Measurements from ENCODE around the gene INPP5B.
"Not testable (repeated sequence)": the region's sequence is repeated elsewhere in the genome, so short reads cannot be mapped to it uniquely, and the experiment has no call there.

The INPP5B gene

DNA sequence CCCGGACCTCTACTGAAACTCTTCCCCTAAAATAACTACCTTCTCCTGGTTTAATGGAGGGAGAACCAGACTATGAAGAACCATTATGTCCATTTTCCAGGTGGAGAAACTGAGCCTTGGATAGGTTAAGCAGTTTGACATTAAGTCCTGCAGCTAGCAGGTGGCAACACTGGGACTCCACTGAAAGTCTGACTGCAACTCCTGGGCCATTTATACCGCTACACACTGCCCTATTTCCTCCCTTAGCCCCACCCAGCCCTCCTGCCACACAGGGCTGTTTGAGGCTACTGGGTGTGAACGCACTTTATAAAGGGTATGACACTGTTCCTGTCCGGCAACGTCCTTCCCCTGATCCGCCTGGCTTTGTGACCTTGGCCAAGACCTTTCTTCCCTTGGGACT, 511 bp upstream of the INPP5B start:
- DNase-seq (ENCODE audit: low read depth), result no peak

- peak; percentile 95 for DNase-seq (ENCODE audit: low read depth)
Observed at GRCh38 chr1:37945743-37946702, 830 bp downstream of the INPP5B start.

DNA sequence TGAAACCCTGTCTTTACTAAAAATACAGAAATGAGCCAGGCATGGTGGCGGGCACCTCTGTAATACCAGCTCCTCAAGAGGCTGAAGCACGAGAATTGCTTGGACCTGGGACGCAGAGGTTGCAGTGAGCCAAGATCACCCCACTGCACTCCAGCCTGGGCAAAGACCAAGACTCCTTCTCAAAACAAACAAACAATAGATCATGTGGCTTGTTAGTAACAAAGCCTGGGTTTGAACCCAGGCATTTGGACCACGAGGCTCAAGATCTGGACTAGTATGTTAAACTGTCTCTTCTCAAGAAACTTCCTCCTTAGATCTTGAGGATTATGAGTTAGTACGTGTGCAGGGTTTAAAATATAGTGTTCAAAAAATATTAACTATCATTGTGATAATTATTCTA, 1.6 kb downstream of the INPP5B start:
- no peak for DNase-seq (ENCODE audit: low read depth)

GRCh38 chr1:37944816-37945215, 2.0 kb downstream of the INPP5B start:
- DNase-seq (ENCODE audit: low read depth), result no peak

DNA sequence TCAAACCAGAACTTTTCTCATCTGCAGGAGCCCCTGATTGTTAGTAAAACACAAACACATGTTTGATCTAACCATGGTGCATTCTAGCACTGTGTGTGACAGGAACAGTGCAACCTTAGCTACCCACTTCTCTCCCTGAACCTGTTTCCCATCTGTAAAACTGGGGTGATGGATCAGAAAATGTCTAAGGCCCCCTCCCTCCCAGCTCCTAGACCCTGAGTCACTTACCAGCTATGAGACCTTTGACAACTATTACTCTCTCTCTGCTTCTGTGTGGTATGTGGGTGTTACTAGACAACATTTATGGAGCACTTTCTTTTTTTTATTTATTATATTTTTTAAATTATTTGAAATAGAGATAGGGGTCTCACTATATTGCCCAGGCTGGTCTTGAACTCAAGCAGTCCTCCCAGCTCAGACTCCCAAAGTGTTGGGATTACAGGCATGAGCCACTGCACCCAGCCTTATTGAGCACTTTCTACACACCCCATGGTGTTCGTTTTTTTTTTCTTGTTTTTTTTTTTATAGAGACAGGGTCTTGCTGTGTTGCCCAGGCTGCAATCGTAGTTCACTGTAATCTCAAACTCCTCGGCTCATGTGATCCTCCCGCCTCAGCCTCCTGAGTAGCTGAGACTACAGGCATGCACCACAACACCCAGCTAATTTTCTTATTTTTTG, 2.6 kb downstream of the INPP5B start:
- no peak for DNase-seq (ENCODE audit: low read depth)

GRCh38 chr1:37940299-37940947, 6.4 kb downstream of the INPP5B start:
- DNase-seq (ENCODE audit: low read depth), result no peak

DNA sequence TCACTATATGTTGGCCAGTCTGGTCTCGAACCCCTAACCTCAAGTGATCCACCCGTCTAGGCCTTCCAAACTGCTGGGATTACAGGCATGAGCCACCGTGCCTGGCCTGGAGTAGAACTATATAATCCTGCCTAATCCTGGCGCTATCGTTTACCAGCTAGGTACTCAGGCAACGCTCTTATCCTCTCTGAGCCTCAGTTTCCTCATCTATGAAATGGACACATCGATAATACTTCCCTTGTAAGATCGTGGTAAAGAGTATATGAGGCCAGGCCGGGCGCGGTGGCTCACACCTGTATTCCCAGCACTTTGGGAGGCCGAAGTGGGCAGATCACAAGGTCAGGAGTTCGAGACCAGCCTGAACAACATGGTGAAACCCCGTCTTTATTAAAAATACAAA, 10.1 kb downstream of the INPP5B start:
- not testable (repeated sequence) for DNase-seq (ENCODE audit: low read depth)

- peak; percentile 43 for DNase-seq (ENCODE audit: low read depth)
Observed at GRCh38 chr1:37932759-37933158, 14.1 kb downstream of the INPP5B start.

GRCh38 chr1:37931361-37932158, 15.3 kb downstream of the INPP5B start:
- peak; percentile 86 for DNase-seq (ENCODE audit: low read depth)

DNA sequence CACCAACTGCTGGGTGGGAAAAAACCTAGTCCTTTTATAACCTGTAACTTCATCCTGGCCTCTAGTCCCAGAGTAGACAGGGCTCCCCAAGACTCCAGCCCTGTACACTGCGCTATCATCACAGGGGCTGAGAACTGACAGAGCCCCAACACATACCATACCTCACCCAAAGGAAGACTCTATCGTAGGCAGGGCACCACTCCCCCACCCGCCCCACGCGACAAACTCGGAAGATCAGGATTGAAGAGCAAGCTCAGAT, 15.8 kb downstream of the INPP5B start:
- DNase-seq (ENCODE audit: low read depth), result no peak

DNA sequence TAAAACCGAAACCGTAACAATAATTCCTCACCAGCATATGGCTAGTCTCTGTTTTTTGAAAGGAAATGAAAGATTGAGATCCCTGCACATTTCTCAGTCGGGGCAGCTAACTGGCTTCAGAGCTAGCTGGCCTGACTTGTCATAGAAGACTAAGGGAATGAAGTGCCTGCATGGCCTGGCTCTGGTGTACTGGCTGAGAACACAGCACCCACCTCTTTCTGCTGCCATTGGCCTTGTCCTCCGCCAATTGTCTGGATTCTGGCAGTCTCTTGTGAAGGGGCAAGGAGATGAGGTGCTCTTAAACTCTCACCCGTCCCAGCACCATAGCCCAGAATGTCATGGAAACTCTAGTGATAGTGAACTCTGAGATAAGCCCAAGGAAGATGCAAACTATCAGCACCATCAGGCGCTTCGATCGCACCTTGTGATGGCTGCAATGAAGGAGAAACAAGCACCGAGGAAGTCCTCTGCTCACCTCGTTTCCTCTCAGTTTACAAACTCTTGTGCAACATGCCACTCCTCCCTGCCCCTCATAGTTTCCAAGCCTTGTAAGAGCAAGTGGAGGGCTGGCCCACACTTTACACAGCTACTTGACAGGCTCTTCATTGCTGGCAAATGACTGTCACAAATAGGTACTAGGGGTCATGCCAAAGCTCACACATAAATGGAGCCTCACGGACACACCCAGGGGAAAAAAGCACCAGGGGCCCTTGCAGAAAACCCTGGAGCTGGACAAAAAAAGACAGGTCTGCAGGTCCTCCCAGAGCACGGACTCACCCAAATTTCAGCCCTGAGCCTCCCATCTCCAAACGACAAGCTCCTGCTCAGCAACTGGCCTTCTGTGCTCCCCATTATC, 16.4 kb downstream of the INPP5B start:
- DNase-seq (ENCODE audit: low read depth), result peak; percentile 17

- no peak for DNase-seq (ENCODE audit: low read depth)
Observed at GRCh38 chr1:37926038-37926924, 20.6 kb downstream of the INPP5B start.

DNA sequence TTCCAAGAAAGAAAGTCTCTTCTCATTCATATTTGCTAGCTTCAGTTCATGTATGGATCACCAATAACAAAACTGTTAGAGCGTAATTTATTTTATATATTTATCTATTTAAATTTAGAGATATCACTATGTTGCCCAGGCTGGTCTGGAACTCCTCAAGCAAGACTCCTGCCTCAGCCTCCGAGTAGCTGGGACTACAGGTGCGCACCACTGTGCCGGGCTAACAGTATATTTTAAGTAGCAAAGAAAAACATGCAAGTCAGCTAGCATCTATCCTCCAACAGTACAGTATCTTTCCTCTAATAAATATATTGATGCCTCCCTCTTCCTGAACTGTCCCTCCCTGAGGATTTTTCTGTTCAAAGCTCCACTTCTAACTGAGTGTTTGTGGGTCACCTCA, 21.5 kb downstream of the INPP5B start:
- no peak for DNase-seq (ENCODE audit: low read depth)

DNA sequence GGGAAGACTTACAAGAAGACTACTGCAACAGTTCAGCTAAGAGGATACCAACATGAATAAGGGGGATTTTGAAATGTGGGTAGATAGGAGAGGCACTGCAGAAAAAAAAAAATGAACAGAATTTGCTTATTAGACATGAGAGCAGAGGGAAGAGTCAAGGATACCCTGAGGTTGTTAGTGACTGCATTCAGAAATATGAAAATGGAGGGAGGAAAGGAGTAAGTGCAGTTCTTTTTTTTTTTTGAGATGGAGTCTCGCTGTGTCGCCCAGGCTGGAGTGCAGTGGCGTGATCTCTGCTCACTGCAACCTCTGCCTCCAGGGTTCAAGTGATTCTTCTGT, 23.3 kb downstream of the INPP5B start:
- DNase-seq (ENCODE audit: low read depth), result no peak

- DNase-seq (ENCODE audit: low read depth), result no peak
Observed at GRCh38 chr1:37922767-37923550, 23.9 kb downstream of the INPP5B start.

DNA sequence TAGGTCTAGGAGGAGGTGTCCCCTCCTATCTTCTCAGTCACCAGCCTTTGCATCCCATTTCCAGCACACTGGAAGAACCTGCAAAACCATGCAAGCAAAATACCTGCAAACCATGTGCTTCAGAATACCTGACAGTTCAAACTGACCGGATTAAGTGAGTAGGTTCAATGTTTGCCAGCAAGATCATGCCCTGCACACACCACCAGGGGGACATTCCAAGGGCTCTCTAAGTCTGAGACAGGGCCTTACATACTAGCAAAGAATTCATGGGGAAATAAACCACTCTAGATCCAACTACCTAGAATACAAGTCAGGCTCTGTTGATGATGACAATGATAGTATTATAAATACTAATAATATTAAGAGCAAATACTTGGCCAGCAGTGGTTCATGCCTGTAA, 27.6 kb downstream of the INPP5B start:
- no peak for DNase-seq (ENCODE audit: low read depth)

- no peak for DNase-seq (ENCODE audit: low read depth)
Observed at GRCh38 chr1:37915476-37916093, 31.3 kb downstream of the INPP5B start.

DNA sequence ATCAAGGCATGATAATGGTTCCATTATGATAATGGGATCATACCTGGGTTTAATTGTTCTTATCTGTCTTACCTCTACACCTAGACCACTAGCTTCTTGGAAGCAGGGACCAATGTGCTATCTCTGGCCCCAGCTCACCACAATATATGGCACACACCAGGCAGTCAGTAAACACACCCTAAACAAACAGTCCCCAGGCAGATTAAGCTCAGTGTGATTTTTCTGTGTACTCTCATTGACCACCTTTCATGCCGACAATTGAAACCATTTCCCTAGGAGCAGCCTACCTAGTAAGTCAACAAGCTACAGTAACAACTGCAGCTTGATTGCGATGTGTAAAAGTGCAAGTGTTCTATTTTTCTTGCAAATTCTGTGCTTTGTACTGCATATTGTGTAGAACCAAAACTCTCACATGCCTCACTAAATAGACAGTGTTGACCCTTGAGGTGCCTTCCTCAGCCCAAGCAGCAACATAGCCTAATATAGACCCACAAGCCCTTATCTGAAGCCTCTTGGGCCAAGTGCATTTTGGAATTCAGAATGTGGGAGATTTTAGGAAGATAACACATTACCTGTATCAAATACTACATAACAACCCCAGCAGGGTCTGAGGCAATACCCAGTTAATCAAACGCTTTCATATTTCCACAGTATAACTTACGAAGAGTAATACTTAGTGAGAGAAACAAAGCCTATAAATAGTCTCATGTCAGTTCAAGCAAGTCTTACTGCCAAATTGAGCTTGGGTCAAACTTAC, 32.0 kb downstream of the INPP5B start:
- DNase-seq (ENCODE audit: low read depth), result no peak
